Mucosa of descending colon (tissue), 3 donors: ENCODE data around the gene DES. TPM values are rescaled to one million over a fixed set of nuclear protein-coding genes. Genes with fewer than 3 reads are reported as not detected.

Source experiments
- ATAC-seq: fragments of 200-7000 bp; cut with Tn5 transposase; one replicate; pipeline ENCODE4 v1.9.1; 2020; ENCODE audit warnings: mild to moderate bottlenecking, moderate library complexity
- DNase-seq, 3 donors: peaks; one replicate each; pipeline ENCODE4 v3.0.0-alpha.2; 2020
- H3K36me3 ChIP-seq: fragments of 200-600 bp; one replicate; pipeline ENCODE4 v1.8.0; 2021; ENCODE audit warnings: low read depth, mild to moderate bottlenecking
- H3K4me1 ChIP-seq: fragments of 200-600 bp; one replicate; pipeline ENCODE4 v1.8.0; 2021; ENCODE audit warnings: low read depth, mild to moderate bottlenecking
- H3K4me3 ChIP-seq: fragments of 200-600 bp; one replicate; pipeline ENCODE4 v1.8.0; 2021; ENCODE audit warnings: mild to moderate bottlenecking
- H3K9me3 ChIP-seq: fragments of 200-600 bp; one replicate; pipeline ENCODE4 v1.8.0; 2021; ENCODE audit warnings: mild to moderate bottlenecking
- intact Hi-C, 2 donors: fragments of 100-400 bp; cut with DNase I in 1 of 2; cut with micrococcal nuclease in 1 of 2; formaldehyde crosslinking; loops; one replicate each; pipeline versions ENCODE4 v1.11.0 to v1.11.1; 2022; cut with DNase I, micrococcal nuclease
- total RNA-seq, 3 donors: library from RNA; stranded (reverse); fragmentation: NEBNext Ultra II Directional in 2 of 3; extraction: Animal tissue kit (Norgen Biotek cat#: 25700) in 2 of 3; gene quantifications; one replicate each; pipeline versions ENCODE4 v1.2.1 to v1.2.4, GENCODE V29; 2021 to 2023
- TF ChIP-seq, protein P1 (sequence below): fragments of 200-600 bp; IDR thresholded peaks from one replicate; pipeline ENCODE4 v1.8.0; 2022; ENCODE audit warnings: antibody characterized with exemption, mild to moderate bottlenecking
- donor health status: DM: no; HTN: no; CAD: no; lungs with moderate emphysema.
- donor health status: DM: no; HTN: no; CAD: no.
- donor health status: DM: no; HTN: yes; CAD: no.

DES gene
- total RNA-seq, 3 donors from 2014 or later: 65.4 to 4,715 (median 359) TPM

- DNase-seq (no peak), ATAC-seq (no peak)
- intact Hi-C loops: no loop called here
These were observed 10.3 kb downstream of the DES start for GRCh38 chr2:219428469-219428868.

GRCh38 chr2:219429958-219430606, 11.9 kb downstream of the DES start:
- H3K4me1 ChIP-seq: no peaks in the 10 kb centered on the region
- TF ChIP-seq, protein P1, sequence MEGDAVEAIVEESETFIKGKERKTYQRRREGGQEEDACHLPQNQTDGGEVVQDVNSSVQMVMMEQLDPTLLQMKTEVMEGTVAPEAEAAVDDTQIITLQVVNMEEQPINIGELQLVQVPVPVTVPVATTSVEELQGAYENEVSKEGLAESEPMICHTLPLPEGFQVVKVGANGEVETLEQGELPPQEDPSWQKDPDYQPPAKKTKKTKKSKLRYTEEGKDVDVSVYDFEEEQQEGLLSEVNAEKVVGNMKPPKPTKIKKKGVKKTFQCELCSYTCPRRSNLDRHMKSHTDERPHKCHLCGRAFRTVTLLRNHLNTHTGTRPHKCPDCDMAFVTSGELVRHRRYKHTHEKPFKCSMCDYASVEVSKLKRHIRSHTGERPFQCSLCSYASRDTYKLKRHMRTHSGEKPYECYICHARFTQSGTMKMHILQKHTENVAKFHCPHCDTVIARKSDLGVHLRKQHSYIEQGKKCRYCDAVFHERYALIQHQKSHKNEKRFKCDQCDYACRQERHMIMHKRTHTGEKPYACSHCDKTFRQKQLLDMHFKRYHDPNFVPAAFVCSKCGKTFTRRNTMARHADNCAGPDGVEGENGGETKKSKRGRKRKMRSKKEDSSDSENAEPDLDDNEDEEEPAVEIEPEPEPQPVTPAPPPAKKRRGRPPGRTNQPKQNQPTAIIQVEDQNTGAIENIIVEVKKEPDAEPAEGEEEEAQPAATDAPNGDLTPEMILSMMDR: no peak
- DNase-seq (no peak), ATAC-seq (no peak)
- no peaks in the 10 kb centered on the region for H3K36me3 ChIP-seq
- intact Hi-C loops: no loop called here
- no peaks in the 10 kb centered on the region for H3K9me3 ChIP-seq
- no peak overlapping the region for H3K4me3 ChIP-seq

More at GRCh38 chr2:219428469-219428868, 10.3 kb downstream of the DES start:
- H3K4me3 ChIP-seq: no peak overlapping the region
- H3K4me1 ChIP-seq: no peaks in the 10 kb centered on the region
- H3K36me3 ChIP-seq: no peaks in the 10 kb centered on the region
- H3K9me3 ChIP-seq: no peaks in the 10 kb centered on the region
- TF ChIP-seq, protein P1: no peak

DNA sequence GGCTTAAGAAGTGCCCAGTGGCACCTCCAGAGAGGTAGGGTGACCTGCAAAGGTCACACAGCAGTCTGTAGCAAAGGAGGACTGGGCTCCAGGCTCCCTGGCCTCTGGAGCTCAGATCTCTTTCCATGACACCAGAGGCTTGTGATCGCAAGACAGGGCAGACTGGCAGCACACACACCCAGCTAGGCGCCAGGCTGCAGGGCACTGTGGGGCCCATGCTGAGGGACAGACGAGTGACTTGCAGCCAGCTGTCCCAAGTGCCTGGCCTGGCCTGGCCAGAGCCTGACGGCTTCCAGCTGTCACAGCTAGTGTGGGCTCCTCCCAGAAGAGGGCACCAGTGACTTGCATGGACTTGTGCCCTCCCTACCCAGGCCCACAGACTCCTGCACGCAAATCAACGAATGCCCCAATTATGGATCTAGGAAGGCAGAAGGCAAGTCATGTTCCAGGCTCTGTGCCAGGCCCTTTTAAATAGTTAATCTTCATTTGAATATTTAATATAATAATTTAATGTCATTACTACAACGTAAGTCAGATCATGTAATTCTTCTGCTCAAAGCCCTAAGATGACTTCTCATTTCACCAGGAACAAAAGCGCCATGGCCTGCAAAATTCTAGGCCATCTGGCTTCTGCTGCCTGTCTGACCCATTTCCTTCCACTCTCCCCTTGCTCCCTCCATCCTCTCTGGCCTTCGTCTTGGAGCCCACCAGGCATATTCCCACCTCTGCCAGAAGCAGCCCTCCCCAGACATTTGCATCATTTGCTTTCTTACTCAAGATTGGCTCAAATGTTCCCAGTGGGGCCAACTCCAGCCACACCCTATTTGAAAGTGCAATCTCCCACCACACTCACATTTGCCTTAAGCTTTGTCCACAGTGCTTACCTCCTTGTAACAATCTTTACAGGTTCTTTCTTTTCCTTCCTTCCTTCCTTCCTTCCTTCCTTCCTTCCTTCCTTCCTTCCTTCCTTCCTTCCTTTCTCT, 12.7 kb downstream of the DES start:
- Histone ChIP-seq H3K4me3 (no peak overlapping the region), H3K36me3 (no peaks in the 10 kb centered on the region), H3K9me3 (no peaks in the 10 kb centered on the region), H3K4me1 (no peaks in the 10 kb centered on the region)
- TF ChIP-seq, protein P1: no peak
- ATAC-seq (peak; percentile 63), DNase-seq (no peak)
- intact Hi-C loops: no loop called here

DNA sequence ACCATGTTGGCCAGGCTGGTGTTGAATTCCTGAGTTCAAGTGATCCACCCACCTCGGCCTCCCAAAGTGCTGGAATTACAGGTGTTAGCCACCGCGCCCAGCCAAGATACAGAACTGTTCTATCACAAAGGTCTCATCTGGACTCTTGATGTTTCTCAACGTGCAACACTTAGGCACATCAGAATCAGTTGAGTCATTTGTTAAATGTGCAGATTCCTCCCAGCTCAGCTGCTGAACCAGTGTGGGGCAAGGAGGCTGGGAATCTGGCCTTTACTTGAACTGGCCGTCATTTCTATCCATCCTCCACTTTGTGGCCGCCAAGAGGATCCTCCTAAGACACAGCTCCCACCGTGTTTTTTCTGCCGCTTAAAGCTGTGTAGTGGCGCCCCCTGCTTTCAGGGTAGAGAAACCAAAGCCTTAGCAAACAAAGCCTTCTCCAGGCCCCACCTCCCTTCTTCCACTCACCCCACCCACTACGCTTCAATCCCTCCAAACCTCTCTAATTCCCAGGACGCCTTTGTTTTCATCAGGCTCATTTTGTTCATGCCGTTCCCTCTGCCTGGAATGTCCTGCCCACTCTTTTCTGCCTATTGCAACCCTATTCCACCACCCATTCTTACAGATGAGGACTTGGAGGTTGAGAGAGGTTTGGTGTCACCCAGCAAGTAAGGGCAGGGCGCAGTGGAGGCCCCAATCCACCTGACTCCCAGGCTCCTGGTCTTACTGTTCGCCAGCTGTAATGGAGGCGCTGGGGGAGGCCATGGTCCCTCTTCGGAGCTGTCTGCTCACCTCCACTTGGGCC, 15.7 kb downstream of the DES start:
- TF ChIP-seq, protein P1: no peak
- Histone ChIP-seq H3K4me3 (no peak overlapping the region), H3K36me3 (no peaks in the 10 kb centered on the region), H3K4me1 (no peaks in the 10 kb centered on the region), H3K9me3 (no peaks in the 10 kb centered on the region)
- intact Hi-C loops: no loop called here
- DNase-seq: no peak
- peak; percentile 39 for ATAC-seq

- ATAC-seq (no peak), DNase-seq (no peak)
- intact Hi-C loops: no loop called here
- TF ChIP-seq, protein P1: no peak
- Histone ChIP-seq H3K4me3 (no peak overlapping the region), H3K4me1 (no peaks in the 10 kb centered on the region), H3K9me3 (no peaks in the 10 kb centered on the region), H3K36me3 (no peaks in the 10 kb centered on the region)
These were observed 16.2 kb downstream of the DES start for GRCh38 chr2:219434468-219434717.
